Esophagus (tissue), 2 donors: ENCODE results near the gene SLC25A41. TPM values are rescaled to one million over a fixed set of nuclear protein-coding genes. Genes with fewer than 3 reads are reported as not detected.

Source experiments
- H3K27ac ChIP-seq, 2 donors: one replicate each; pipeline ENCODE4 v1.5.1; 2013; ENCODE audit warnings: low read depth in 2 of 2, mild to moderate bottlenecking in 2 of 2, inconsistent platforms in 1 of 2, low read length in 1 of 2, moderate library complexity in 1 of 2
- H3K27me3 ChIP-seq, 2 donors: one replicate each; pipeline ENCODE4 v1.6.1; 2013; ENCODE audit warnings: low read length in 2 of 2, control low read depth in 1 of 2, mild to moderate bottlenecking in 1 of 2; ENCODE audit not compliant: insufficient read depth in 2 of 2, control insufficient read depth in 1 of 2
- H3K36me3 ChIP-seq, 2 donors: one replicate each; pipeline ENCODE4 v1.6.1; 2013; ENCODE audit warnings: low read length in 1 of 2; ENCODE audit not compliant: control insufficient read depth in 2 of 2, insufficient read depth in 2 of 2
- H3K4me1 ChIP-seq, 2 donors: one replicate each; pipeline ENCODE4 v1.6.1; 2013; ENCODE audit warnings: low read length in 1 of 2; ENCODE audit not compliant: control insufficient read depth in 2 of 2, insufficient read depth in 2 of 2
- H3K4me3 ChIP-seq, 2 donors: one replicate each; pipeline ENCODE4 v1.5.1; 2013; ENCODE audit warnings: low read length in 2 of 2, mild to moderate bottlenecking in 2 of 2, low read depth in 1 of 2, moderate library complexity in 1 of 2
- H3K9me3 ChIP-seq, 2 donors: one replicate each; pipeline ENCODE4 v1.6.1; 2013; ENCODE audit warnings: mild to moderate bottlenecking in 2 of 2, low read depth in 1 of 2, low read length in 1 of 2, moderate library complexity in 1 of 2; ENCODE audit not compliant: control insufficient read depth in 2 of 2, insufficient read depth in 1 of 2
- WGBS, 2 donors: extraction: QIAGEN DNeasy Blood & Tissue Kit; methylation state at CpG; one replicate each; pipeline ENCODE4 v1.1.7; 2013; 5-methylcytosine and 5-hydroxymethylcytosine counted together
- polyA plus RNA-seq, 2 donors: library from polyadenylated mRNA; stranded (reverse); fragments of 200-250 nt; gene quantifications; one replicate each; pipeline ENCODE4 v1.2.3, GENCODE V29; 2013
- donor health status: healthy with polysubstance abuse.
- donor health status: Bipolar disorder and iron deficiency.

Gene SLC25A41
- polyA plus RNA-seq, 2 donors, result 0.36 to 1.4 TPM

DNA sequence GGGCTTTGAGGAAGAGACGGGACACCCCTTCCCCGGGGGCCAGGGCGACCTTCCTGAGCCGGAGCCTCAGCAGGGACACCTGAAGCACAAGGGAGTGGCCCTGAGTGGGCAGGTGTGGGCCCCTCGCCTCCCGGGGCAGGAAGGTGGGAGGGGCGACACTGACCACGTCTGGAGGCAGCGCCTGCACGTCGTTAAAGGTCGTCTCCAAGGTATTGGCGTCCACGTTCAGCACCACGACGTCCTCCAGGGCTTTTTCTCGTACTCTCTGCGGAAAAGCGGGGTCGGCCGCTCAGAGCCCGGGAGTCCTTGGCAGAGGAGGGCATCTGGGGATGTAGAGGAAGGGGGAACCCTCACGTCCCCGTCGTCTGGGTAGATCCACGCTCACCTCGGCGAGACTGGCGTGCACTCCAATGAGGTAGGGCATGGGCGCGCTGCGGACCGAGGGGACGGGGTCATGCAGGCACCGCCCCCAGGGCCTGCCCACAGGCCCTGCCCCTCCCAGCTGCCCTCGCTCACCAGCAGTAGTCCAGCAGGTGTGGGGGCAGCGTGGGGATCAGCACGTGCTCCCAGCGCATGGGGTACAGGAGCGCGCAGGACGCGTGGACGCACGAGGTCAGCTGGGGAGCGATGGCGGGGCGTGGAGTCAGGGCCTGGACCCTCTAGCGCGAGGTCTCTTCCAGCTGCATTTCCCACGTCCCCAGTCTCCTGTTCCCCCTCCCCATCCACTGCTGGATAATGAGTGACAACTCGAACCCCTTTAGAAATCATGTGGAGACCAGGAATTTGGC, 42.0 kb upstream of the SLC25A41 start:
- H3K27me3 ChIP-seq, result no peaks in the 10 kb centered on the region

DNA sequence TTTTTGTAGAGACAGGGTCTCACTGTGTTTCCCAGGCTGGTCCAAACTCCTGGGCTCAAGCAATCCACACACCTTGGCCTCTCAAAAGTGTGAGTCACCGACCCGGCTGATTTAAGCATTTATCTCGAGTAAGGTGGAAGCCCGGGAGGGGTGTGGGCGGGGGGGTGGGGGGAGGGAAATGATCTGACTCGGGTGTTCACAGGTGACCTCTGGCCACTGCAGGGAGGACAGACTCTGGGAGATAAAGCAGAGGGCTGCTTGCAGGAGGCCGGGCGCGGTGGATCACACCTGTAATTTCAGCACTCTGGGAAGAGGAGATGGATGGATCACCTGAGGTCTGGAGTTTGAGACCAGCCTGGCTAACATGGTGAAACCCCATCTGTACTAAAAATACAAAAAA, 40.1 kb upstream of the SLC25A41 start:
- H3K36me3 ChIP-seq, result peaks cover 0 to 2% of the 10 kb centered on the region in 2 donors
- 45 to 63% methylated on average over 9 of the region's 9 CpGs for WGBS, 2 donors

More for the DNA sequence above, 42.0 kb upstream of the SLC25A41 start:
- H3K4me1 ChIP-seq, result peaks cover 6 to 15% of the 10 kb centered on the region in 2 donors
- no peak overlapping the region for H3K4me3 ChIP-seq
- H3K9me3 ChIP-seq, result no peaks in the 10 kb centered on the region
- WGBS, 2 donors, result 20 to 23% methylated on average over 48 to 52 of the region's 52 CpGs
- no peak overlapping the region for H3K27ac ChIP-seq
- H3K36me3 ChIP-seq, result peaks cover 0 to 2% of the 10 kb centered on the region in 2 donors

DNA sequence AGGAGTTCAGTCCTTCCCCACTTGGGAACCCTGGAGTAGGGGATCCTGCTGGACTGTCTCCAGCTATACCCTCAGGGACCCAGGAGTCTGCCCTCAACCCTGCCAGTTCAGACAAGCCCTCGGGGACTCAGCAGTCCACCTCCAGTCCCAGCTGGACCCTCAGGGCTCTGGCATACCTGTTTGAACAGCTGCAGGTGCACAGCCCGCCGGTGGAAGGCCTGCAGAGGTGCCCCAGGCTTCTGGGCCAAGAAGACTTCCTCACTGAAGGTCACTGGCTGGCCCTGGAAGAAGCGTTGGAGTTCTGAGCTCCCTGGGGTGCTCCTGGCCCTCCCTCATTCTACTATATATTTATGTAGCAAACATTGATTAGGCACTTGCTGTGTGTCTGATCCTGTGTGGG, 39.1 kb upstream of the SLC25A41 start:
- H3K27me3 ChIP-seq, result no peaks in the 10 kb centered on the region
- H3K4me3 ChIP-seq, result no peak overlapping the region
- H3K4me1 ChIP-seq, result peaks cover 9 to 15% of the 10 kb centered on the region in 2 donors
- H3K36me3 ChIP-seq, result peaks cover 0 to 7% of the 10 kb centered on the region in 2 donors
- H3K27ac ChIP-seq, result no peak overlapping the region
- H3K9me3 ChIP-seq, result no peaks in the 10 kb centered on the region
- WGBS, 2 donors, result 46 to 60% methylated on average over 4 of the region's 4 CpGs

More for the DNA sequence above, 40.1 kb upstream of the SLC25A41 start:
- H3K9me3 ChIP-seq, result no peaks in the 10 kb centered on the region
- H3K27ac ChIP-seq, result no peak overlapping the region
- H3K4me1 ChIP-seq, result peaks cover 6 to 15% of the 10 kb centered on the region in 2 donors
- H3K27me3 ChIP-seq, result no peaks in the 10 kb centered on the region
- H3K4me3 ChIP-seq, result no peak overlapping the region

DNA sequence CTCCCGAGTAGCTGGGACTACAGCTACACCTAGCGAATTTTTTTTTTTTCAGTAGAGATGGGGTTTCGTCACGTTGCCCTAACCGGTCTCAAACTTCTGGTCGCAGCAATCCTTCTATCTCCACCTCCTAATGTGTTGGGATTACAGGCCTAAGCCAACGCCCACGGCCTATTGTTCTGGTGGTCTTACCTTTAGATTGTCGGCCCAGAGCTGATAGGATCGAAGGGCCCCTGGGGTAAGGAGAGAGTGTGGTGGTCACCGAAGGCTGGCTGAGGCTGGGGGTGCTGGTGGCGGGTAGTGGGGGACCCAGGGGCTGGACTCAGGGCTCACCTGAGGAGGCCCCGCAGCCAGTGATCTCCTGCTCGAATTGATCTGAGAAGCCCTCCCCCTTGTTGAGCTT, 37.5 kb upstream of the SLC25A41 start:
- WGBS, 2 donors, result 79 to 82% methylated on average over 14 of the region's 14 CpGs
- Histone ChIP-seq H3K36me3 (peaks cover 0 to 16% of the 10 kb centered on the region in 2 donors), H3K9me3 (no peaks in the 10 kb centered on the region), H3K4me3 (no peak overlapping the region), H3K27me3 (no peaks in the 10 kb centered on the region), H3K27ac (no peak overlapping the region), H3K4me1 (peaks cover 3 to 10% of the 10 kb centered on the region in 2 donors)

DNA sequence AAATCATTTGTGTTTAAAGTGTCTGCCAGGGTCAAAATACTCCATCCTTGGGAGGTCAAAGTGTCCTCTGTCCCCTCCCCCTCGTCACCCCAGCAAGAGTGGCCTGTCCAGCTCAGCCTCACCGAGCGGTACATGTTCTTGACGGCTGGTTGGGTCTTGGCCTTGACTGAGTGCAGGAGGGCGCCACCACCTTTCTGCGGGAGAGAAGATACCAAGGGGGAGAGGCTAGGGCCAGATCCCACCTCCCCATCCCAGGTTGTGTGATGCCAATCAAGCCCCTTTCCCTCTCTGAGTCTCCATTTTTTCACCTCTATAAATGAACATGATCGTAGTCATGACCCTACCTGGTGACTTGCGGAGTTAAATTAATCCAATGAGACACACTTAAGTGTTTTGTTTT, 36.6 kb upstream of the SLC25A41 start:
- Histone ChIP-seq H3K36me3 (peaks cover 0 to 20% of the 10 kb centered on the region in 2 donors), H3K27ac (no peak overlapping the region), H3K4me3 (no peak overlapping the region), H3K27me3 (no peaks in the 10 kb centered on the region), H3K9me3 (no peaks in the 10 kb centered on the region), H3K4me1 (peaks cover 1 to 3% of the 10 kb centered on the region in 2 donors)
- WGBS, 2 donors, result 76 to 83% methylated on average over 8 of the region's 8 CpGs

DNA sequence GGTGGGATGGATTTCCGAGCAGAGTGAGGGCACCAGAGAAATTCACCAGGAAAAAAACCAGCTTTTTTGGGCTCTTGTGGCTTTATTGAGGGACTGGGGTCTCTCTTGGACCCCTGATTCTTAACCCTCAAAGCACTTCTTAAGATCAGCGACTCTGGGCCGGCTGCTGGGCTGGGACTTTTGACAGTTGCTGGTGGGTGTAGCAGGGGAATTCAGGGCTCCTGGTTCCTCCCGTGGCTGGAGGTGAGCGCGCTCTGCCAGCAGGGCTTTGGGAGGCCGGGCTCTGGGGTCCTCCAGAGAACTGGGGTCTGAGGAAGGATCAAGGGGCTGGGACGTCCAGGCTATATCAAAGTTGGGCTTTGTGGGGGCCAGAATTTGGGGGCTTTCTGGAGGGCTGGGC, 33.8 kb upstream of the SLC25A41 start:
- 80 to 92% methylated on average over 8 of the region's 8 CpGs for WGBS, 2 donors

DNA sequence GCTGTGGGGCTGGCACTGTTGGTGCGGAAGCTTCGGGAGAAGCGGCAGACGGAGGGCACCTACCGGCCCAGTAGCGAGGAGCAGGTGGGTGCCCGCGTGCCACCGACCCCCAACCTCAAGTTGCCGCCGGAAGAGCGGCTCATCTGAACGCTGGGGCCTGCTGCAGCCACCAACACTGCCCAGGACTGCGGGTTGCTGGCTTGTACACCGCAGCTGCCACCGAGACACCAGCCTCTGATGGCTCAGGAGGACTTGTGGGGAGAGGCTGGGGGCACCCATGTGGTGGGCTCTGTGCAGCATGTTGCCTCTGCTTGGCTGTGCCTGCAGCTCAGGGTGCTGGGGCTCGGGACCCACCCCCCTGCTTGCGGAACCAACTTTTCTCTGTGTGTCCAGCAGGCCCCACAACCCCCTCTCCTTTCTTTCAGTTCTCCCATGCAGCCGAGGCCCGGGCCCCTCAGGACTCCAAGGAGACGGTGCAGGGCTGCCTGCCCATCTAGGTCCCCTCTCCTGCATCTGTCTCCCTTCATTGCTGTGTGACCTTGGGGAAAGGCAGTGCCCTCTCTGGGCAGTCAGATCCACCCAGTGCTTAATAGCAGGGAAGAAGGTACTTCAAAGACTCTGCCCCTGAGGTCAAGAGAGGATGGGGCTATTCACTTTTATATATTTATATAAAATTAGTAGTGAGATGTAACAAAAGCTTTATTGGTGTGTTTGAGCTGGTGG, 33.1 kb upstream of the SLC25A41 start:
- Histone ChIP-seq H3K4me1 (peaks cover 2 to 9% of the 10 kb centered on the region in 2 donors), H3K9me3 (no peaks in the 10 kb centered on the region), H3K27me3 (no peaks in the 10 kb centered on the region), H3K36me3 (peaks cover 0 to 22% of the 10 kb centered on the region in 2 donors), H3K27ac (no peak overlapping the region), H3K4me3 (peak overlapping the region in 1 of 2 donors; percentile 3)
- WGBS, 2 donors, result 90 to 91% methylated on average over 21 of the region's 21 CpGs

More for the DNA sequence above, 33.8 kb upstream of the SLC25A41 start:
- Histone ChIP-seq H3K9me3 (no peaks in the 10 kb centered on the region), H3K4me3 (no peak overlapping the region), H3K27ac (no peak overlapping the region), H3K36me3 (peaks cover 0 to 22% of the 10 kb centered on the region in 2 donors), H3K4me1 (peaks cover 2 to 9% of the 10 kb centered on the region in 2 donors), H3K27me3 (no peaks in the 10 kb centered on the region)

DNA sequence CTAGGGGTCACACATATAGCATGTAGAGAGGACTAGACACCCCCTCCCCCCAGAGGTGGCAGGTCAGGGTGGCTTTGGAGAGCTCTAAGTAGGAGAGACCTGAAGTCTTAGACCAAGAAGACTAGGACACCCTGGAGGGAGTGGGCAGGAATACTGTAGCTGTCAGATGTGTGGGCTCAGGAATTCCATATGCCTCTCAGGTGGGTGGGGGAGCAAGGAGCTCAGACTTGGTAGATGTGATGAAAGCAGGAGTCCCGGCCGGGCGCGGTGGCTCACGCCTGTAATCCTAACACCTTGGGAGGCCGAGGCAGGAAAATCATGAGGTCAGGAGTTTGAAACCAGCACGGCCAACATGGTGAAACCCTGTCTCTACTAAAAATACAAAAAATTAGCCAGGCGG, 32.1 kb upstream of the SLC25A41 start:
- Histone ChIP-seq H3K4me1 (peaks cover 2 to 9% of the 10 kb centered on the region in 2 donors), H3K36me3 (peaks cover 0 to 20% of the 10 kb centered on the region in 2 donors), H3K27me3 (no peaks in the 10 kb centered on the region), H3K9me3 (no peaks in the 10 kb centered on the region), H3K27ac (no peak overlapping the region), H3K4me3 (peak overlapping the region in 1 of 2 donors; percentile 94)
- 92 to 93% methylated on average over 8 of the region's 8 CpGs for WGBS, 2 donors

DNA sequence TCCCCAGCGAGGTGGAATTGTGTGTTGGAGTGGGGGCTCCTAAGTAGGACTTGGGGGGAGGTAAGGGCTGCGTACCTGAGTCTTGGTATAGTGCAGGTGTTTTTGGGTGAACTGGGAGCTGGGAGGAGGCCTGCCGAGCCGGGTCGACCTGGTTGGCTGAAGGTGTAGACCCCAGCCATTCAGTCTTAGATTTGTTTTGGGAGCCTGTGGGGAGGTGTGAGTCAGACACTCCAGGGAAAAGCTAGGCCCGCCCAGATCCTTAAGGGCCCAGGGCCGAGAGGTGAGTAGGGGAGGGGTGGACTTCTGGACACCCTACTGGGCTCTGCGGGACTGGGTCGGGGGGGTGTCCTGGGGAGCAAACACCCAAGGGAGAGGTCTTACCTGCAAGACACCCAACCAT, 31.4 kb upstream of the SLC25A41 start:
- Histone ChIP-seq H3K9me3 (no peaks in the 10 kb centered on the region), H3K27ac (no peak overlapping the region), H3K4me1 (peaks cover 2 to 9% of the 10 kb centered on the region in 2 donors), H3K27me3 (no peaks in the 10 kb centered on the region), H3K4me3 (peak overlapping the region; percentile 81 to 94), H3K36me3 (peaks cover 0 to 20% of the 10 kb centered on the region in 2 donors)
- WGBS, 2 donors, result 36 to 42% methylated on average over 9 of the region's 9 CpGs
